Measurements from ENCODE around the gene PPFIA1.

DNA sequence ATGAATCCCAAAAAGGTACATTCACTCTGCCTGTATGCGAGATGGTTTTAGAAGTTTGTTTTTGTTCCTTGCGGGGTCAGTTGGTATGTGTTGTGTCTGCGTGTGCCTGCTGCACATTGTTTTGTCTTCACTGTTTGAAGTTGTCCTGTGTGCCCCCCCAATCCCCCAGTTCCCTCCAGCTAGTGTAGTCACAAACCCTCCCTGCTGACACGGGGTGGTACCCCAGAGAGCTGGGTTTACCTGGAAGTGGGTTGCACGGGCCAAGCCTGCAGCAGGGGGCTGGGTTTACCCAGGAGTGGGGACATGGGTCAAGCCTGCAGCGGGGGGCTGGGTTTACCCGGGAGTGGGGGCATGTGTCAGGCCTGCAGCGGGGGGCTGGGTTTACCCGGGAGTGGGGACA lies 150.0 kb downstream of the PPFIA1 start:
- TF ChIP-seq, protein P1, sequence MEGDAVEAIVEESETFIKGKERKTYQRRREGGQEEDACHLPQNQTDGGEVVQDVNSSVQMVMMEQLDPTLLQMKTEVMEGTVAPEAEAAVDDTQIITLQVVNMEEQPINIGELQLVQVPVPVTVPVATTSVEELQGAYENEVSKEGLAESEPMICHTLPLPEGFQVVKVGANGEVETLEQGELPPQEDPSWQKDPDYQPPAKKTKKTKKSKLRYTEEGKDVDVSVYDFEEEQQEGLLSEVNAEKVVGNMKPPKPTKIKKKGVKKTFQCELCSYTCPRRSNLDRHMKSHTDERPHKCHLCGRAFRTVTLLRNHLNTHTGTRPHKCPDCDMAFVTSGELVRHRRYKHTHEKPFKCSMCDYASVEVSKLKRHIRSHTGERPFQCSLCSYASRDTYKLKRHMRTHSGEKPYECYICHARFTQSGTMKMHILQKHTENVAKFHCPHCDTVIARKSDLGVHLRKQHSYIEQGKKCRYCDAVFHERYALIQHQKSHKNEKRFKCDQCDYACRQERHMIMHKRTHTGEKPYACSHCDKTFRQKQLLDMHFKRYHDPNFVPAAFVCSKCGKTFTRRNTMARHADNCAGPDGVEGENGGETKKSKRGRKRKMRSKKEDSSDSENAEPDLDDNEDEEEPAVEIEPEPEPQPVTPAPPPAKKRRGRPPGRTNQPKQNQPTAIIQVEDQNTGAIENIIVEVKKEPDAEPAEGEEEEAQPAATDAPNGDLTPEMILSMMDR (conservative IDR thresholded peaks at IDR 0.05; ENCODE audit: low read depth, low read length), result no peak
- no peak for TF ChIP-seq EZH2 (IDR thresholded peaks at IDR 0.05; ENCODE audit: borderline replicate concordance, low read depth, low read length, poor library complexity, severe bottlenecking)

Data from A673 (cell line).